ENCODE measurements around the gene MAB21L2.

MAB21L2 gene

DNA sequence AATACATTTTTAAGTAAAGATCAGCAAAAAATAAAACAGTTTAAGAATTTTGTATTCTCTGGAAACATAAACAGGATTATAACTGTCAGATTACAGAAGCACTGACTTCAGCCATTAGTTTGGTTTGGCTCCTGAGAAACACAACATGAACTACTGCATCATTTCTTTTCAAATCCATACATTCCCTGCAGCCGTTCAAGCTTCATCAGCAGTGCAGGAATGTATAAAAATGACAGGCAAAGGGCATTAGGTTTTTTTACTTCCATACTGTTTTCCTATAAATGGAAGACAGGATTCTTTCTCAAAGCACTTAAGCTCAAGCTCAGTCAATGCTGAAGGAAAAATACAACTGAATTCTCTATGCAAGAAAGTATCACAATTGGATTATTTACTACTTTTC, 4.2 kb upstream of the MAB21L2 start:
- DNase-seq, result no peak

DNA sequence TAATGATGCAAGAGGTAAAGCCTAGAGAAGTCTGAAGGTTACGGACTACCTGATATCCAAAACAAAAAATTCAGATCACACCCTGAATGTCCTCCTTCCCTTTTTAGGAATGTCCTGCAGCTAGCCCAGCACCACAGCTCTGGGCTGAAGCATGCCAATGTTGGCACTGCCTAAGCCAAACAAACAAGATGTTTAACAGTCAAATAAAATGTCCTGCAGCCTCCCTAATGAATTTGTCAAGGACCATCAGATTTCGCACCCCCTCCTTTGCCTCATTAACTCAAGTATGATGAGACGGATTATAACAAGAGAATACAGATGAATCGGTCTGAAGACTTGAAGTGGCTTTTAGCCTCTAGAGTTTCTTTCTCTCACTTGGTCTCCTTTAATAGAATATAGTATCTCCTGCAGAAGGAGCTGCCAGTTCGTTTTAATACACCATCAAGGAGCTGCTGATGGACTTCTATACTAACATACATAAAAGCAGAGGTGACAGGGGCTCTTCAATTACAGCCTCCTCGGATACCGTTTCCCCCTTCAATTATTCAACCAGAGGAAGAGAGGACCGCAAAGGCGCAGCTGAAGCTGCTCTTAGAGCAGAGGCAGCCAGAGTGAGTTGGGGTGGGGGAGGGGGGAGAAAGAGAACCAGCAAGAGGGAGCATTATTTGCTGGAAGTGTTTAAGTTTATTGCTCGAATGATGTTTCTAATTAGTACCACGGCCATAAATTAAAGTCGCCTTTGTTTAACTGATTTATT, 3.0 kb upstream of the MAB21L2 start:
- no peak for DNase-seq

DNA sequence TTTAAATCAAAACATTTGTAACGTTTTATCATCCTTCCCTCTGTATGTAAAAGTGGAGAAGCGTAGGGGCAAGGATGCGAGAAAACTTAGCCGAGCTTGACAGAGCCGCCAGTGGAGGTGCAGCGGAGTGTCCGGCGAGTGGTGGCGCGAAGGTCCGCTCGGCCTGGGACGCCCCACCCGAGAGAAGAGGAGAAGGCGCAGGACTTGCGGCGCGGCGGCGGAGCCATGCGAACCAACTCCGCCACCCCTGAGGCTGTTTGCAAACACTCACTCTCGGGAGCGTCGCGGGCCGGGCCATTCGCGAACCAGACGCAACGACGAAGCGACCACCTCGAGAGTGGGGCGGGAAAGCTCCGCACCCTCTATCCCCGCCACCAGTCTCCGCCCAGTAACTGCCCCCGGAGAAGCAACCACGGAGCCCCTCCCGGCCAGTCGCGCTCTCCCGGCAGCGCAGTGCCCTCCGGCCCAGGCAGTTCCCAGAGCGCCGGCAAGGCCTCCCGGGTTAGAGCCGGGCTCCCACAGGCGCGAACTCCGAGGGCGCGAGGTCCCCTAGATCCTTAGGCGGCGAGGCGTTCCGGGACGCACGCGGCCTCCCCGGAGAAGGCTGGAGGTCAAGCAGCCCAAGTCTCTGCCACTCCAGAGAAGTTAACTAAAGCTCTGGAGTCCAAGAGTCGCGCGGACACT, 2.3 kb upstream of the MAB21L2 start:
- DNase-seq, result no peak

DNA sequence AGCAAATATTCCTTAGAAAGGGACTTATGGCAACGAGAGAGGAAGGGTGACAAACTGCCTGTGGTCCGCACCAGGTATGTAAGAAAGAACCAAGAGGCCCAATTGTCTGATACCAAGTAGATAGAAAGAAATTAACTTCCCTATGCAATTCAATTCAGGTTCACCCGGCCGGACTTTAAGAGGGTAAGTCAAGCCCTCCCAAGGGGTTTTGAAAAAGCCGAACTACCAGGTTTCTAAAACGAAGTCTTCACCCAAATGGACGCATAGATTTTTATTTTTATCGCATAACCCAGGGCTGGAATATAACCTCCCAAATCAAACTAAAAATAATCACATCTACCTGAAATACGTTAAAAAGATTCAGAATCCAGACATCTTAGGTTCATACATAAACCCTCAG, 1.6 kb upstream of the MAB21L2 start:
- no peak for DNase-seq

DNA sequence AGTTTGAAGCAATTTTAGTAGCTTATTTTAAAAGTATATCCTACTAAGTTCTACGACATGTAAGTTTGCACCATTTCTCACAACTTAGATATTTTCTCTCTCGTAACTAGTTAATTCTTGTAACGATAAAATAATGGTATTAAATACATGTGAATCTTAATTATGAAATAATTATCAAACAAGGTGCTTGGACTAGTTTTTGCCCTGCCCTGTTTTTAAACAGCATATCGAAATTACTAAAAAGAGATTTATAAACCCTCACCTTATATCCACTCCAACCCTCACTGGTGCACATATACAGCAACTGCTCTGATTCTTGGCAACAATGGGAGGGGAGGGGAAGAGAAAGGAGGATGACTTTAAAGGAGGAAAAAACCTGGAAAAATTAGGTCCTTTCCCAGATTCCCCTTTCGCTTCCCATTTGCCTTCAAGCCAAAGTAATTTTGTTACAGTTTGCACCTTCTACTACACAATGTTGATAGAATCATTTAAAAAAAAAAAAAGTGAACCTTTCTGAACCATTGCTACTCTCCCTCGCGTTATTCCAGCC, 820 bp upstream of the MAB21L2 start:
- no peak for DNase-seq

DNA sequence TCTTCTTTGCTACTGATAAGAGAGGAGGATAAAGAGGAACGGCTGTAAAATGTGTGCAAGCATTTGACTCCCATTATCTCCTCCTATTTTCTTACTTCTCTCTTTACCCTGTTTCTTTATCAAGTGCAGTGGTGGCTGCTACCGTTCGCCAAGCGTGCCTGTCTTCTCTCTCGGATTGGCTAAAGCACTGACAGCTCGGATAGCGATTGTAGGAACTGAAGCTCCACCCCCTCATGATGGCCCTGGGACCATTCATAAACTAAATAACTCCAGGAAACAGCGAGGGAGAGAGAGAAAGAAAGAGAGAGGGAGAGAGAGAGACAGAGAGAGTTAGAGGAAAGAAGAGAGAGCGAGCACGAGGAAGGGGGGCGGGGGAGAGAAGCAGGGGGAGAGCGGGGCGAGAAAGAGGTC, 305 bp upstream of the MAB21L2 start:
- no peak for DNase-seq

DNA sequence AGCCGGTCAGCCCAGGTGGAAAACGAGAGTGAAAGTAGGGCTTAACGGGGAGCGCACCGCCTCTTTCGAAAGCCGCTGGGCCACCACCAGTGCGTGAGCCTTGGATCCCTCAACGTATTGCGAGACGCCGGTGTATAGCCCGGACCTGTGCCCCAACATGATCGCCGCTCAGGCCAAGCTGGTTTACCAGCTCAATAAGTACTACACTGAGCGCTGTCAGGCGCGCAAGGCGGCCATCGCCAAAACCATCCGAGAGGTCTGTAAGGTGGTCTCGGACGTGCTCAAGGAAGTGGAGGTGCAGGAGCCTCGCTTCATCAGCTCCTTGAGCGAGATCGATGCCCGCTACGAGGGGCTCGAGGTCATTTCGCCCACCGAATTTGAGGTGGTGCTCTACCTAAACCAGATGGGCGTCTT, 929 bp downstream of the MAB21L2 start:
- DNase-seq, result no peak

DNA sequence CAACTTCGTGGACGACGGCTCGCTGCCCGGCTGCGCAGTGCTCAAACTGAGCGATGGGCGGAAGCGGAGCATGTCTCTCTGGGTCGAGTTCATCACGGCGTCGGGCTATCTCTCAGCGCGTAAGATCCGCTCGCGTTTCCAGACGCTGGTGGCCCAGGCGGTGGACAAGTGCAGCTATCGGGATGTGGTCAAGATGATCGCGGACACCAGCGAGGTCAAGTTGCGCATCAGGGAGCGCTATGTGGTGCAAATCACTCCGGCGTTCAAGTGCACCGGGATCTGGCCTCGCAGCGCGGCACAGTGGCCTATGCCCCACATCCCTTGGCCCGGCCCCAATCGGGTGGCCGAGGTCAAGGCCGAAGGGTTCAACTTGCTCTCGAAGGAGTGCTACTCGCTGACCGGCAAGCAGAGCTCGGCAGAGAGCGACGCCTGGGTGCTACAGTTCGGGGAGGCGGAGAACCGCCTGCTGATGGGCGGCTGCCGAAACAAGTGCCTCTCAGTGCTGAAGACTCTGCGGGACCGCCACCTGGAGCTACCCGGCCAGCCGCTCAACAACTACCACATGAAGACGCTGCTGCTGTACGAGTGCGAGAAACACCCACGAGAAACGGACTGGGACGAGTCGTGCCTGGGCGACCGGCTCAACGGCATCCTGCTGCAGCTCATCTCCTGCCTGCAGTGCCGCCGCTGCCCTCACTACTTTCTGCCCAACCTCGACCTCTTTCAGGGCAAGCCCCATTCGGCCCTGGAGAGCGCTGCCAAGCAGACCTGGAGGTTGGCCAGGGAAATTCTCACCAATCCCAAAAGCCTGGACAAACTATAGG, 1.5 kb downstream of the MAB21L2 start:
- DNase-seq, result no peak

DNA sequence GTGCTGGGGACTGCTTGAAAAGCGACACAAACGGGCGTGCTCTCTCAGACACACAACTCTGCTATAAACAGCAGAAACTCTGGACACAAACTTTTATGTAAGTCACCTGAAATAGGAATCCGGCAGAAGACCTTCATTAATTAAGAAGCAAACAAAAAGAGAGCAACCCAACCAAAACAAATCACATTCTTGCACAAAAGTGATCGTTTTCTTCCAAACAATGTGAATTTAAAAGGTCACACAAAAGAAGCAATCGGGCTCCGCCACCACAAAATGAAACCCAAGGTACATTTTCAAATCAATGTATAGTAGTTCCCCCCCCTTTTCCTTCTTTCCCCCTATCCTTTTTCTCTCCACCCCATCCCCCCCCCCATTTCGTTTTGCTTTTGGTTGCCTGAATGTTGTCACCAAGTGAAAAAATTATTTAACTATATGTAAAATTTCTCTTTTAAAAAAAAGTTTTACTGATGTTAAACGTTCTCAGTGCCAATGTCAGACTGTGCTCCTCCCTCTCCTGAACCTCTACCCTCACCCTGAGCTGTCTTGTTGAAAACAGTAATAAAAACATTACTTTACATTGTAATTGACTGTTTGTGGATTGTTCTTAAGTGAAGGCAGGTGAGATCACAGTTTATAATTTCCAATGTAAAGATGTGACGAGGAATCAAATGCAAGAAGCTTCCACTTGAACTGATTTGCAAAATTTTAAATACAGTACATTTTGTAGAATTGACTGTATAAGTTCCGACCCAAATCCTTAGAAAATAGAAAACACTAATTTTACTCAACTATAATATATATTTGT, 2.4 kb downstream of the MAB21L2 start:
- DNase-seq, result no peak

DNA sequence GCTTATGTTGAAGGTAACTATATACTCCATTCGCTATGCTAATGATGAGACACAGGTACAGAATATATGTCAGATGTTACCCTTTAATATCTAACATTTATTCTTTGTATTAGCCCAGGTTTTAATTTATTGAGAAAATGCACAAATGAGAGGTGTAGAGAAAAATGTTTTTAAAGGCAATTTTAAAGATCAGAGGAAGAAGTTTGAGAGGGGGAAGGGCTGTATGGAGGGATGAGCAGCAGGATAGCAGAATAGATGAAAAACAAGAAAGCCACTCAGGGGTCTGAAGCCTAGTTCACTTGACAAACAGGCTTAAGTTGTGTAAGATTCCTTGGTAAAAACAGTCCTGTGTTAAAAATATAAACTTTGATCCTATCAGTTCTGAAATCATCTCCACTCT, 3.7 kb downstream of the MAB21L2 start:
- no peak for DNase-seq

DNA sequence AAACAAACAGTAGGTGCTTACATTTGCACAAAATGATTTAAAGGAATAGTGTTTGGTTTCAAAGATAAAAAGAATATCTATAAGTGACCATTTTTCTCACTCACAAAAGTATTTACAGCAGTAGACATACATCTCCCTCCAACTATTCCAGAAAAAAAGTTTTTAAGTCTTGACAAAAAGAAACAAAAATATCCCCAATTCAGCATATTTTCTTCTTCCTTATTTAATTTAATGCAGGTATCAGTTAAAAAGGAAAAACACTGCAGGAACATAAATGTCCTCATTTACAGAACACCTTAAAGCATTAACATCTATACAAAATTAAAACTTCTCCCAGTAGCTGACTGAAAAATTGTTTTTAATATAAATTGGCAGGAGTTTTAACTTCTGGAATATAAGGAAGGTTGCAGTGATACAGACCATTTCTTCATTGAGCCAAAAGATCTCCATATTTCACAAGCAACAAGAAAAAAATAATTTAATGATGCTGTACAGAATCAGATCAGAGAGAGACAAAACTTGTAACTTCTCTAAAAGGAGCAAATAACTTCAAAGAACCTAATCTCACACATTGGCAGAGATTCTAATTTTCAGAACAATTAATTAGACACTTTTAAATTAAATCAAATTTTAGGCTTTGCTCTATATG, 4.3 kb downstream of the MAB21L2 start:
- no peak for DNase-seq

DNA sequence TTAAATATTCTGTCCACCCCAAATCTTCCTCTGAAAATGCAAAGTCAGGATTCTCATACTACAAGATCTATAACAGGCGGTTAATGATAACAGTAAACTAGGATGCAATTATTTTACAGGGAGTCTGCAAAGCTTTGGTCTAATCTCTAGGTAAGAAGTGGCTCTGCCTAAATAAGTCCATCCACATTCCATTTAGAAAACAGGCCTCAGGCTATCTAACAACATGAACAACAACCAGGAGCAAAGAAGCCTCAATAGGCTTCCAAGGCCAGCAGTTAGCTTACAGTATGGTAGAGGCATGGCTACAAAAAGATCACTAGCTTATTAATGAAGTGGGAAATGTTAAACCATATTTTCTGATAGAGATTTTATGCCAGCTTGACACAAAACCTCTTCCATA, 6.4 kb downstream of the MAB21L2 start:
- no peak for DNase-seq

DNA sequence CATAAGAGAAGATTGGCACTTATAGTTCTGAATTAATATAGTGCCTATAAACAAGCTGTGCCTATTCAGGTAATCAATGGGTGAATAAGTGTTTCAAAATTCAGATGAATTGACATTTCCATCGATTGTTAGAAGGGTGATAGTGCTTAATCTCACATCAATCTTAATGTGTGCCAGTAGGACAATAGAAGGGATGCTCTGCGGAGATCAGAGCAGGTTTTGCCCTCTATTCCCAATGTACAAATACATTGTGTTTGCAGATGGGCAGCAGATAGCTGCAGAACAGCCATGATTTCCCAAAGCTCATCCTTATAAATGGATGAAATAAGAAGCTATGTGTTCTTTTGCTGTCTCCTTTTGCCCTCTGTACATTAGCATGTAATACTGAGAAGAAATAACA, 7.2 kb downstream of the MAB21L2 start:
- DNase-seq, result no peak

DNA sequence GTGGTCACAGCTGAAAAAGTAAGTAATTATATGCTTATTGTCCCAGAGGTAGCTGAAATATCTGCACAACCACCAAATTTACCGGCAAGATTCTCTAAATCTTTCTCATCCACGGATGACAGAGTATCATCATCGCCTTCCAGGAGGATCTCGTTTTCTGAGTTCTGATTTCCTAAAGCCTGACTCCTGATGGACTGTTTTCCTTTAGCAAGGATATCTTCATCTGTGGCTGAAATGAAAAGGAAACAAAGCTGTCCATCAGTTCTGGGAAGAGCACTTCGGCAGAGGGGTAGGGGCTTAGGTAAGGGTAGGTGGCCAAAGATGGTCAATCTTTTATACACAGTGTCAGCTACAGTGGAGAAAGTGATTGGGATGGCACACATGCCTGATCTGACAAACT, 8.7 kb downstream of the MAB21L2 start:
- no peak for DNase-seq

DNA sequence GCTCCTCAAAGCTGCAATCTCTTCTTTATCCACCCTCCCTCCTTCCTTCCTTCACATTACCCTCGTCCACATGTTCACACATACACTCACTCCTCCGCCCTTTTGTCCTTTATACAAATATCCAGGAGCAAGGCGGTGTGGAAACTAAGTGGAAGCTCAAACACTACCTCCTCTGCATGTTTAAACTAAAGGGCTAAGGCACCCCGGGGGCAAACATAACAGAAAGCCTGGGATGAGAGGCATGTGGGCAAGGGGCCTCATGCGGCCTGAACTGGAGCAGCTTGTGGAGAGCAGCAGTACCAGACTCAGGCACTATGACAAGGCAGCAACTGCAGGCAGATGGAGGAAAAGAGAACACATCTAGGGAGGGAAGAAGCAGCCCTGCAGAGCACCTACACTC, 9.5 kb downstream of the MAB21L2 start:
- no peak for DNase-seq

DNA sequence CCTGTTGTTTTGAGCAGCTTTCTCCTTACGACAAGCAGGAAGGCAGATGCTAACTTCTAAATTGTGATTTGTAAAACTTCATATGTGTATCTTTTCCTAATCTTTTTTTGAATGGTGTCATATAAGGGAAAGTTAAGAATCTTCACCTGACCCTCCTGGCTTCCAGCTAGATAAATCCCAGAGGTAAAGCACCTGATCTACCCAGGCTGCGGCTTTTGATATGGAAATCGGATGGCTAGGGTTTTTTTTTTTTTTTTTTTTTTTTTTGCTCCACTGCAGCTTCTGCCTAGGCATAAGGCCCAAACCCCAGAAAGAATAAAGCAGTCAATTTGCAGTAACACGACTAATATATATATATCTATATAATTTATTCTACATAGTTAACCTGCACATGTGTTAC, 10.0 kb downstream of the MAB21L2 start:
- DNase-seq, result no peak

DNA sequence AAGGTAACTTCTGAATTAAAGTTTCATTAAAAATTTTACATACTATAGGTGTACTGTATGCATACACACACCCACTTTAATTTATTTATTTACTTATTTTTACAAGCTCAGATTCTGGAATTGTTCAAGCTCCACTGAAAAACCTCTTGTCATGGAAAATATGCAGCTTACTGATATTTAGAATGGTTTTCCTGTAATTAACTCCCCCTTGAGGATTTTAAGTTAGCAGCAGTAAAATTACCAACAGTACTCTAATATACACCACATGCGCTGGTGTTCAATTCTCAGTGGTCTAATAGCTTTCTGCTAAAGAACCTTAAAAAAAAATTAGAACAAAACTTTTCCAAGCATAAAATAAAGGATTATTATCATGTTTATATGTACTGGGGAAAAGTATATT, 12.0 kb downstream of the MAB21L2 start:
- DNase-seq, result peak; percentile 25

DNA sequence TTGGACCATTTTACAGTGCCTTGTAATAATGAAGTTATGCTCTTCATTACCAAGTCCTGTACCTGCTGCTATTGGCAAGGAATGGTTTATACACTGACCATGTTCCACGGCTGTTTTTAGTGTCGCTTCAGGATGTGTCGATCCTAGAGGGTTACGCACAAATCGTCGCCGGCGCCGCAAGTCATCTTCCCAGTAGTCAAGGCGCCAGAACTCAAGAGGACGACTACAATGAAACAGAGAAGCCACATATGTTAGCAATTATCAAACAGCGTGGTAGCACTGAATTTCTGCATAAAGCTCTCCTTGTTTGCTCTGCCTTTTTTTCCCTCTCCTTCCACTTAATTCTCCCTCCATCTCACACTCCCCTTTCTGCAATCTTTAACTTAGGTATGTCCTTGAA, 17.0 kb downstream of the MAB21L2 start:
- no peak for DNase-seq

DNA sequence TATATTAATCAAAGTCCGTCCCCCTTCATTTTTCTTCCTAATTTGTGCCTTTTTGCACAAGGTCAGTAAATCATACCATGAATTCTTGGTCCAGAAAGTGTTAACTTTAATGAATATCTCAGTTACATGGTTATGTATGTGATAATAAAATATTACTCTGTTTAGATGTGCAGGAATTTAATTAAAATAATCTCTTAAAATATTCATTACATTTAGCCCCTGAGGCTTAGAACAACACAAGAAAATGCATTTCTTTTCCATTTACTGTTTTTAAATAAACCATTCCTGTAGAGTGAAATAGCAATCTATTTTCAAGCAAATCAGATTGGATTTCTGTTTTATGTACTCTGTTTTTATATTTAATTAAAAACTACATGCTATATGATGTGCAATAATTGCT, 17.6 kb downstream of the MAB21L2 start:
- DNase-seq, result no peak

DNA sequence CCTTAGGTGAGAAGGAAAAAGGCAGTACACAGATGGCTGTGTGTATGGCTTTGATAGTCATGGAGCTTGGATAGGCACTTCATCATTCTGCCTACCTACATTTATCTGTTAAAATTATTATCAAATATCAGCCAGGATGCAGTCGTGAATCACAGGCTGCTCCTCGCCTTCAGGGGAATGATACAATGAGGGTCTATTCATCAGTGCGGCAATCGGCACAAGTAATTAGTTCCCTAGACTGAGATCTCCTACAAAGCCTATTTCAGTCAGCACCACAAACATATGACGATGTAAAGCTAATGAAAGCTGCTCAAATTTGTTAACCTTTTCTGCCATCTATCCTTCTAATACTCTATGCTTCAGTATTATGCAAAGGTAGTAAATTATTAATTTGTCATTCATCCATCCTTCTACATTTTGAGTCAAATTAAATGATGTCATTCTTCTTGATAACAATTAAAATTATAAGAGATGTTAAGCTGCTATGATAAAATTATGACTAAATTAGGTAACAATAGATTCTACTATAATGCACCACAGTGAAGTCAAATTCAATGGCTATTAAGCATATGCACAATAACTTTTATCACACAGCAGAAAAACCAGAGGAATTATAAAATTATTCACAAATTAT, 19.0 kb downstream of the MAB21L2 start:
- DNase-seq, result no peak

DNA sequence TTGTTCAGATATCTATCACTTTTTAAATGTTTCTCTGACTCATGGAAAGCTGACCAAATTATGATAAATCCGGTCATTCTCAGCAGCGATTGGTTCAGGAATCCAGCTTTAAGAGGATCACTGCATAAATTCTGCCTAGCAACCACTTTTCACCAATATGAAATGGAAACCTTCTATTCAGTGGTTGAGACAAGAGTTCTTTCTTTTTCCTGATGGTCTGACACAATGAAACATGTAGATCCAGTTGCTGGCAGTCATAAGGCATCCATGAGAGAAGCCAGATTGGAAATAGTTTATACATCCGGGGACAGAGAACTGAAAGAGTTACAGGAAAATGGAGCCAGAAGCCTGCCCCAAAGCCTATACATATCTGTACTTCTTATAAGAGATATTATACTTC, 27.2 kb downstream of the MAB21L2 start:
- no peak for DNase-seq

DNA sequence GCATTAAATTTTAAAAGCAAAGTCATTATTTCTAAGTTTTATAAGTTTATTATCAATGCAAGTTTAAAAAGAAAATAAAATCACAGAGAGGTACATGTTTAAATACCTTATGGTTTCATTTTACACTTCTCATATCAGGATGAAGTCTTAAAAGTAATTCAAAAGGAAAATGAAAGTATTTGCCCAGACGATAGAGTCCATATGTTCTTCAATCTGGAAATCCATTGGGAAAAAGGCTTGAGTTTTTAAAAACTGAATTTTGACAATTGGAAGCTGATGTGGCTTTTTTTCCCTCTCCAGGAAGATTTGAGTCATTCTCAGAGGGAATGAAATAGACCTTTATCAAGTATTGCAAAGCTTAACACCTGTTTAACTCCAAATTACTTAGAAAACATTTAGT, 37.1 kb downstream of the MAB21L2 start:
- no peak for DNase-seq
